Measurements from ENCODE around the gene FXR1. TPM values are rescaled to one million over a fixed set of nuclear protein-coding genes. Genes with fewer than 3 reads are reported as not detected.

FXR1 gene
- total RNA-seq, 1 donor from 2014 or later = 103 TPM

GRCh38 chr3:180940826-180941225, 28.4 kb downstream of the FXR1 start:
- Histone ChIP-seq H3K4me1 (no peaks in the 10 kb centered on the region), H3K27ac (no peak overlapping the region), H3K4me3 (no peak overlapping the region), H3K36me3 (peaks cover 46% of the 10 kb centered on the region), H3K27me3 (ENCODE audit: low read depth) (no peaks in the 10 kb centered on the region), H3K9me3 (no peaks in the 10 kb centered on the region)
- intact Hi-C loops (cut with DNase I) = no loop called here
- TF ChIP-seq CTCF (IDR thresholded peaks at IDR 0.05) = no peak
- DNase-seq (no peak), ATAC-seq (no peak)

DNA sequence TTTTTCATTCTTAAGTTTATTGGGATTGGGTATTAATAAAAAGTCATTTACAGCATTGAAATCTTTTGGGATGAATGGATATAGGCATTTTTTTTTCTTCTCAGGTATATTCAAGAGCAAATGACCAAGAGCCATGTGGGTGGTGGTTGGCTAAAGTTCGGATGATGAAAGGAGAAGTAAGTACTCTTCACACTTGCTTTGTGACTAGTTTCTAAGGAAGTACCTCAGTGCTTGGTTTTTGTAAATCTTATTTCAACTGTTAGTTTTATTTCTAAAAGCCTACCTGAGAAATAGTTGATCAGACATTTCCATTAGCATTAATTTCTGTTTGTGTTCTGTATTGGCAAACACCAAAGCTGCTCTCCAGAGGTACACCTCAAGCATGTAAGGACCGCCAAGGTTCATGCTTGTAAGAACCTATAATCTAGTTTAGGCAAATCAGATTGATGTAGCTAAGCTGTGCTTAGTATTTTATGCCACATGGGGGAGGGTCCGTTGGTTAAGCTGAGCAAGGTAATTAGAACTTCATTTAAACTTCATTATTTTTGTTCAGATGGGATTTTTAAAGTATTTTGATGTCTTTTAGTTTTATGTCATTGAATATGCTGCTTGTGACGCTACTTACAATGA, 35.4 kb downstream of the FXR1 start:
- TF ChIP-seq CTCF (IDR thresholded peaks at IDR 0.05) = no peak
- Histone ChIP-seq H3K27ac (no peak overlapping the region), H3K4me1 (no peaks in the 10 kb centered on the region), H3K9me3 (no peaks in the 10 kb centered on the region), H3K27me3 (ENCODE audit: low read depth) (no peaks in the 10 kb centered on the region), H3K36me3 (peaks cover 74% of the 10 kb centered on the region), H3K4me3 (no peak overlapping the region)
- intact Hi-C loops (cut with DNase I) = no loop called here
- ATAC-seq = no peak
- no peak for DNase-seq

GRCh38 chr3:180959691-180960090, 47.2 kb downstream of the FXR1 start:
- Histone ChIP-seq H3K36me3 (peaks cover 96% of the 10 kb centered on the region), H3K4me1 (no peaks in the 10 kb centered on the region), H3K27ac (no peak overlapping the region), H3K27me3 (ENCODE audit: low read depth) (no peaks in the 10 kb centered on the region), H3K9me3 (no peaks in the 10 kb centered on the region), H3K4me3 (no peak overlapping the region)
- TF ChIP-seq CTCF (IDR thresholded peaks at IDR 0.05) = no peak
- DNase-seq = no peak
- no peak for ATAC-seq
- intact Hi-C loops (cut with DNase I) = no loop called here

- intact Hi-C loops (cut with DNase I) = no loop called here
- TF ChIP-seq CTCF (IDR thresholded peaks at IDR 0.05) = no peak
- no peaks in the 10 kb centered on the region for H3K9me3 ChIP-seq
- H3K27me3 ChIP-seq (ENCODE audit: low read depth) = no peaks in the 10 kb centered on the region
- DNase-seq = no peak
- H3K36me3 ChIP-seq = peaks cover 98% of the 10 kb centered on the region
- no peak overlapping the region for H3K27ac ChIP-seq
- H3K4me3 ChIP-seq = no peak overlapping the region
- no peak for ATAC-seq
- no peaks in the 10 kb centered on the region for H3K4me1 ChIP-seq
Observed at GRCh38 chr3:180961087-180961486, 48.6 kb downstream of the FXR1 start.

GRCh38 chr3:180961552-180961951, 49.1 kb downstream of the FXR1 start:
- no peak overlapping the region for H3K4me3 ChIP-seq
- H3K4me1 ChIP-seq = no peaks in the 10 kb centered on the region
- DNase-seq = no peak
- H3K9me3 ChIP-seq = no peaks in the 10 kb centered on the region
- H3K36me3 ChIP-seq = peaks cover 98% of the 10 kb centered on the region
- no peak for ATAC-seq
- H3K27me3 ChIP-seq (ENCODE audit: low read depth) = no peaks in the 10 kb centered on the region
- intact Hi-C loops (cut with DNase I) = no loop called here
- no peak for TF ChIP-seq CTCF (IDR thresholded peaks at IDR 0.05)
- H3K27ac ChIP-seq = no peak overlapping the region
